Left renal cortex interstitium (tissue), 4 donors: ENCODE measurements around the gene PTMA. TPM values are rescaled to one million over a fixed set of nuclear protein-coding genes. Genes with fewer than 3 reads are reported as not detected.
"Not testable (repeated sequence)": the region's sequence is repeated elsewhere in the genome, so short reads cannot be mapped to it uniquely, and the experiment has no call there.

Experiments used
- DNase-seq, 4 donors: peaks; one replicate each; pipeline ENCODE4 v3.0.0-alpha.2; 2013; ENCODE audit warnings: low read depth in 4 of 4, low spot score in 2 of 4, missing footprints in 1 of 4
- polyA plus RNA-seq, 4 donors: library from polyadenylated mRNA; unstranded; fragments of 120-200 nt; gene quantifications; one replicate each; pipeline ENCODE4 v1.2.1, GENCODE V29; 2013; ENCODE audit not compliant: insufficient read length in 4 of 4

Gene PTMA
- polyA plus RNA-seq, 4 donors: 1,980 to 2,418 (median 2,231) TPM

DNA sequence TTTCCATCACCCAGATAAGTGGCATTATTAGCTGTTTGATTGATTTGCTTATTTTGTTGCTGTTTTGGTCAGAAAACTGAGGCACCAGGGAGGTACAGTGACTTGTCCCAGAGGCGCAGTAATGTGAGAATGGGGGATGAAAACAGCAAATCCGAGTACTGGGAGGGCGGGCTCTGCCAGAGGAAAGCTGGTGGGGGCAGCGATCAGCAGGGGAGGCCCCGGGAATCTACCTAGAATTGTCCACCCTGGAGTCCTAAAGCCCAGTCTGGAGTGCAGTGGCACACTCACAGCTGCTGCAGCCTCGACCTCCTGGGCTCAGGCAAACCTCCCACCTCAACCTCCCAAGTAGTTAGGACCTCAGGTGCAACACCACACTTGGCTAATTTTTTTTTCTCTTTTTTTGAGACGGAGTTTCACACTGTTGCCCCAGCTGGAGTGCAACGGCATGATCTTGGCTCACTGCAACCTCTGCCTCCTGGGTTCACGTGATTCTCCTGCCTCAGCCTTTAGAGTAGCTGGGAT is 17.0 kb upstream of the PTMA start:
- no peak for DNase-seq

- DNase-seq: no peak
Observed at GRCh38 chr2:231692847-231693246, 15.5 kb upstream of the PTMA start.

DNA sequence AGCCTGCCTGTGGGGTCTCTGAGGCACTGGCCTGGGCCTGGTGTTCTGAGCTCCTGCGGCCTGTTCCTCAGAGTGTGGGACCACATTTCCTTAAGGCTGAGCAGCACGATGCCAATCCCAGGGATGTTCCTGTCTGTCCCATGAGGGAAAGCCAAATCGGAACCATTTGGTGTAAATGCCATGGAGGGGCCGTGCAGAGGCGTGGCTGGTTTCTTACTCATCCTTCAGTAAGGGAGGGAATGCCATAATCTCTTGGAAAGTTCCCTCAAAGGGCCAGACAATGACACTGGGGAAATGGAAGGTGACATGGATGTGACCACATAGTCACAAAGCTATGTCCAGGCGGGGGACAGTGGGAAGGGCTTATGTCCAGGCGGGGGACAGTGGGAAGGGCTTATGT is 14.4 kb upstream of the PTMA start:
- DNase-seq: no peak

- no peak for DNase-seq
Observed at GRCh38 chr2:231696004-231696367, 12.3 kb upstream of the PTMA start.

DNA sequence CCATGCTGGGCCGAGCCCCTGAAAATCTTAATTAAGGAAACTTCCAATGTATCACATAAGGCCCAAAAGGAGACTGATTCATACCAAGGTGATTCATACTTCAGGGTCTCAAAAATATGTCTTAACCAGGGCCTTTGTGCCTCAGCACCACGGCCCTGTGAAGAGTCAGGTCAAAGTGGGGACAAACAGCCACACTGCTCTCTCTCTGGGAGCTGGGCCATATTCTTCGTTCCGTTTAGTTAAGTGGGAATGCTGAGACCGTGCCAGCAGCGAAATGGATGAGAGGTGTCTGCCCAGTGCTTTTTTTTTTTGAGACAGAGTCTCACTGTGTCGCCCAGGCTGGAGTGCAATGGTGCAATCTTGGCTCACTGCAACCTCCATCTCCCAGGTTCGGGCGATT is 9.3 kb upstream of the PTMA start:
- DNase-seq: no peak

DNA sequence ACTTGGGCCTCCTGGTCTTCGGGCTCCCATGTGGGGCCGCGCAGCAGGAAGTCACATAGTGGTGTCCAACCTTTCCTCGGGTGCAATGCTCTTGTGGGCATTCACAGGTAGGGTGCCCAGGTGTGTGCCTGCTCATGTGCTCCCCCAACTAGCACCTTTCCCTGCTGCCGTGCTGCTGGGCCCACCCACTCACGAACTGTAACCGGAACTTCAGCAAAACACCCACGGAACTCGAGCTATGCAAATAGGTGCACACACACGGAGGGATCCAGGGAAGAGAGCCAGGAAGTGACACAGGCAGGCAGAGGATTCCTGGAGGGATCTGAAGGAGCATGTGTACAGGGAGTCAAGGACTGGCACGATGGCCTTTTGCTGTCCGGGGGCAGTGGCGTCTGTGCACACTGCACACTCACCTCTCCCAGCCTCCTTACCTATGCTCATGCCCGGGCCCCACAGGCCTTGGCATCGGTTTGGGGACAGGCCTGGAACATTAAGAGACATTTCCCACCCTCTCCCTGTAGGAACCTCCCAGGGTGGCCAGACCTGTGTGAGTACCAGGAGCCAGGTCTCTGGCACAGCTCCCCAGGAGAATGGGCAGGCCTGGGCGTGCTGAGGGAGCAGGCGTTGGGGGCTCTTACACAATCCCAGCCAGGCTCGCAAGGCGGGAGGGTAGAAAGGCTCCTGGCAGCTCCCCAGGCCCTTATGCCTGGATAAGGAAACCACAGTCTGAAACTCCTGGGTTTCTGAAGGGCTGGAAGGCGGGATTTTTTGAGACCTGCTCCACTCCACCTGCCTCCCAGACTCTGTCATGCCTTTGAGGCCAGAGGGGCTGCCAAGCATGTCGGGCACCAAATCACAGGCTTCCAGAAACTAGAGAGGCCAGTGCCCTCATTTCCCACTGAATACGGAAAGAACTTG is 6.6 kb upstream of the PTMA start:
- no peak for DNase-seq

- DNase-seq: no peak
Observed at GRCh38 chr2:231704017-231704416, 4.3 kb upstream of the PTMA start.

DNA sequence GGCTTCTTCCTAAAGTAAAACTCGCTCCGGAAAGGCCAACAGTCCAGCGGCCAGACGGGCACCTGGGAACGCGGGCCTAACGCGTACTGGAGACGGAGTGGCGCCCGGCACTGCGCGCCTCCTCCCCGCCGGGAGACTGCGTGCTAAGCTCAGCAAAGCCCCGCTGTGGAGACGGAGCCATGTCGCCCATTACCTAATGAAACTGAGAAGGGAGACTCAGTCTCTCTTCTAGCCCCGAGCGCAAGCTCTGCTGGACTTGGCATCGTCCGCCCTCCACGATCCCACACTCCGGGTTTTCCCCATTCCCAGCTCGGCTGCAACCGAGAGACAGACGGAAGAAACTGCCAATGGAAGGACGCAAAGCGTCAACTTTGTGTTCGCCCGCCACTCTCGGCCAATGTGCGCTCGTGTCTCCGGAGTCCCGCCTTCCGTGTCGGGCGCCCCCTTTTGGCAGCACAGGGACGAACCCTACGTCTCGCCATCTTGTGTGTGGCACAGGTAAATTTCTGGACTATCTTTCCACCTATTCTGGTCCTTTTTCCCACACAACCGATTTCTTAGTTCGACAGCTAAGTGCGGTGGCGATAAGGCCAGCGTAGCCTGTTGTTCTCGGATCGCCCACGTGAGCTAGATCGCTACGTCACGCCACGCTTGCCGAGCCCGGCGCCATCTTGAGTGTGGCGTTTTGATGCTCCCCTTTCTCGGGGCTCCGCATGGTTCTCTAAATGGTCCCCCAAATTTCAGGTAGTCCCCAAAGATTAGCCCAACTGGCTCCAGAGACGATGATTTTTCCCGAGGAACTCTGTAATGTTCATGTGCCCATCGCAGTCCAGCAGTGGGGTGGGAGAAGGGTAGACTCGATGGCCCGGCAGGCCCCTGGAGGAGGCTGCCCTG is 1.3 kb upstream of the PTMA start:
- peak; percentile 97 to 98 (median 98) for DNase-seq

GRCh38 chr2:231707625-231707926 is 749 bp upstream of the PTMA start:
- no peak for DNase-seq

DNA sequence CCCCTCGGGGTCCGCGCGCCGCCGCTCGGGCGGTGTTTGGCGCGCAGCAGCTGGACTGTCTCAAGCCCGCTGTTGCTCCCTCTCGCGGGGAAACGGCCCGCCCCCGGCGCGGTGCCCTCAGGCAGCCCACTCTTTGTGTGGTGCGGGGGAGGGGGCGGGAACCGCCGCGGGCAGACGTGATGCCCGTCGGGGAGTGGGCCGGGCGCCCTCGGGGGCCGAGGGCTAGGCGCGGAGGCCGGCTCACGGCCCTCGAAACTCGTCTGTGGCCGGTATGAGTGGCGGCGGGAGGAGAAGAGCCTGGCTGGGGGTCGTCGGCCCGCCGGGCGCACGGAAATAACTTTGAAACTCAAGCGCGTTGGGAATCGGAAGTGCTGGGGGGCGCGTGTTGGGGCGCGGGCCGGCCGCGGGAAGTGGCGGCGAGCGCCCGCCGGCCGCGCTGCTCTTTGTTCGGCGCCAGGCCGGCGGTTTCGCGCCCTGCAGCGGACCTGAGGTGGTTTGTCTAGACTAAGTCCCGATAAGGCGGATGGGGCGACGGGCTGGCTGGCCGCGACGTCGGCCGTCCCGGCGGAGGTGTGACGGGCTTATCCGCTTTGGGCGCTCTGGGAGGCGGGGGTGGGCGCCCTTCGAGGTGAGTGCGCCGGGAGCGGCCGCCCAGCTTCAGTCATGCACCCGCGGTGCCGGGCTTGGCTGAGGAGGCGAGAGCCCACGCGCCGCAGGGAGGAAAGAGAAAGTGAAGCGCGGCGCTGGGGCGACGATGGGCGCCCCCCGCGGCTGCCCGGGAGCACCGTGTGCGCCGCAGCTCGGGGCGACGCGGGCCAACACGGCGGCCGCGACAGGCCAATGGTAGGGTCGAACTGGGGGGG is 679 bp downstream of the PTMA start:
- DNase-seq: no peak

DNA sequence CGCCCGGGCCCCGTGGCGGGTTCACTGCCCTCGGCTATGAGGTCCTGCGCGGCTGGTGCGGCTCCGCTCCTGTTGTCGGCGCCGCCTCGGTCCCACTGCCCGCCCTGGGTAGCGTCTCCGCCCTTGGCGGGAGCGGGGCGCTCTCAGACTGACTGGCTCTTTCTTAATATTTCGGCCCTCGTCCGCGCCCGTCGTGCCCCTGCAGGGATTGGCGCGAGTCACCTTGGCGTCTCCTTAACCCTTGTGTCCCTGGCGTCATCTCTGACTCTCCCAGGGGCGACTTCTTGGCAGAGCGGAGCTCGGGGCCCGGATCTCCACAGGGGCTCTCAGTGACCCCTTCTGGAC is 1.3 kb downstream of the PTMA start:
- DNase-seq: no peak

GRCh38 chr2:231709981-231710798 is 1.9 kb downstream of the PTMA start:
- DNase-seq: peak in 1 of 4 donors; percentile 83

DNA sequence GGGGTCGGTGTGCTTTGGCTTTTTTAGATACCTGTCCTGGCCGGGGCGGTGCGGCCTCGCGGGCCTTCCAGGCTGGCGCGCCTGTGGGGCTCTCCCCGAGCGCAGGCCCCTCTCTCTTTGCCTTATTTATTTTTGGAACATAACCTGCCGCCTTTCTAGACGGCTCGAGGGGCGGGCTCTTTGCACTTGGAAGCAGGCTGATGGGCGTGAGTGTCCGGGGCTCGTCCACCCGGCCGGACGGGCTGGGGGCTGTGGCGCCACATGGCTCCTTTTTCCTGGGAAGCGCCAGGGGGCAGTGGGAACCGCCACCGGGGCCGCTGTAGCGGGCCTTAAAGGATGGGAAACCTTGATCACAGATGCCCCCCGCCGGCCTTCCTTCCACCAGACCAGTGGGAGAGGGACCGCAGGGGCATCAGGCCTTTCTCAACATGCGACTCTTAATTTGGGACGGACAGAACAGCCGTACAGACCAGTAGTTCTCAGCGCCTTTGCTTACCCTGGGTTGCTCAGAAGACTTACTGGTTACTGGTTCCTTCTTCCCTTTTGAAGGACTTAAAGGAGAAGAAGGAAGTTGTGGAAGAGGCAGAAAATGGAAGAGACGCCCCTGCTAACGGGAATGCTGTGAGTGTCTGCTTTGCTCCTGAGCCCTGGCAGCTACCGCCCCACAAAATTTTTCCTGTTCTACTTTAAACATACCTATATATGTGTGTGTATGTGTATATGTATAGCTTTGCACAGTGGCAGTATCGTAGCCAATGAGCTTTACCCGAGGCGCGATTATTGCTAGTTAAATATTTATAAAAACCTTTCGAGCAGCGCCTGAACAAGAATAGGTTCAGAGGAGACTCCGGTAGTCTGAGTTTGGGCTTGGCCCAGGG is 2.7 kb downstream of the PTMA start:
- no peak for DNase-seq

DNA sequence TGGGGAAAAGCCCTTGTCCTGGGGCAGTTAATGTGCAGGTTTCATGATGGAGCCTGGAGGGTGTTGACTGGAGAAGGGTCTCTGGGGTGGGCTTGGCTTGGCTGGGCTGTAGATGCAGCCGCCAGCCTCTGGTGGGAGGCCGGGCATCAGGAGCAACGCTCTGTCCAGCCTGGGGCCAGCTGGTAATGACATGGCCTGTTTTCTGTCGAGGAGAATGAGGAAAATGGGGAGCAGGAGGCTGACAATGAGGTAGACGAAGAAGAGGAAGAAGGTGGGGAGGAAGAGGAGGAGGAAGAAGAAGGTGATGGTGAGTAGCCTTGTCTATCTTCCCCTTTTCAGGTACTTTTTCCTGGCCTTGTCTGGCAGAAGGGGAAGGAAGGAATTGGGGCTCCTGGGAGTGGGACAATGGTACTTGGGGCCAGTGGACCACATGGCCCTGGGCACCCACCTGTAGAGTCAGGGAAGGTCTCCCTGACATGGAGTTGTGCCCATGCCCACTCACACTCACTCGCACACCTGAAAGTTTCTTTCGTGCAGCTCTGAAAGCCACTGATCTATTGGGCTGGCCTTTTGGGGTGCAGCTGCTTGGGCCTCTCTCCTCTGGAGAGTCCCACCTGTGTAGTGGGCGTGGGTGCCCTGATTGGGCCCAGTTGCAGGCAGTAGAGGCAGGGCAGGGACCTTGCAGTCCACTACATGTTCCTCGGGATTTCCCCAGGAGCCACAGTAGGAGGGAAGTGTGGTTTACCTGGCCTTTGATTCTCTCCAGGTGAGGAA is 3.5 kb downstream of the PTMA start:
- no peak for DNase-seq

GRCh38 chr2:231712451-231713021 is 4.2 kb downstream of the PTMA start:
- DNase-seq: not testable (repeated sequence)

- not testable (repeated sequence) for DNase-seq
Observed at GRCh38 chr2:231713406-231713729, 5.0 kb downstream of the PTMA start.

GRCh38 chr2:231713730-231714638 is 5.7 kb downstream of the PTMA start:
- DNase-seq: no peak
